ENCODE data around the gene AOAH.

AOAH gene

GRCh38 chr7:36535866-36536664, 188.2 kb downstream of the AOAH start:
- no peak overlapping the region for H3K4me2 ChIP-seq (ENCODE audit: low read depth, low read length)

GRCh38 chr7:36533717-36534116, 190.6 kb downstream of the AOAH start:
- Histone ChIP-seq H3K4me3 (ENCODE audit: low read length) (no peak overlapping the region), H3K27ac (ENCODE audit: low read length) (no peak overlapping the region), H3K9me3 (replicated peaks; ENCODE audit: insufficient read depth, low read length) (no peaks in the 10 kb centered on the region), H3K36me3 (replicated peaks; ENCODE audit: insufficient read depth, low read length) (no peaks in the 10 kb centered on the region), H3K4me1 (ENCODE audit: low read length) (no peaks in the 10 kb centered on the region), H3K9ac (ENCODE audit: low read length) (no peak overlapping the region), H3K9me2 (replicated peaks; ENCODE audit: insufficient read depth, low read length) (no peaks in the 10 kb centered on the region), H3K4me2 (ENCODE audit: low read depth, low read length) (no peak overlapping the region), H3K27me3 (replicated peaks; ENCODE audit: insufficient read depth, low read length) (no peaks in the 10 kb centered on the region), H2AFZ (ENCODE audit: low read length) (no peak overlapping the region), H3K79me2 (ENCODE audit: low read length) (no peaks in the 10 kb centered on the region), H4K20me1 (ENCODE audit: insufficient read depth, low read length) (no peaks in the 10 kb centered on the region), H3F3A (ENCODE audit: insufficient read depth, low read length) (no peaks in the 10 kb centered on the region)
- TF ChIP-seq EZH2phosphoT487 (IDR thresholded peaks at IDR 0.05; ENCODE audit: low read length) (no peak), EZH2 (optimal IDR thresholded peaks at IDR 0.05; ENCODE audit: low read depth, low read length) (no peak), CTCF (IDR thresholded peaks at IDR 0.05; ENCODE audit: low read length) (no peak)
- DNase-seq, result no peak

More at GRCh38 chr7:36535866-36536664, 188.2 kb downstream of the AOAH start:
- Histone ChIP-seq H3K9me2 (replicated peaks; ENCODE audit: insufficient read depth, low read length) (no peaks in the 10 kb centered on the region), H3F3A (ENCODE audit: insufficient read depth, low read length) (no peaks in the 10 kb centered on the region), H3K27ac (ENCODE audit: low read length) (no peak overlapping the region), H3K79me2 (ENCODE audit: low read length) (no peaks in the 10 kb centered on the region), H4K20me1 (ENCODE audit: insufficient read depth, low read length) (no peaks in the 10 kb centered on the region), H3K36me3 (replicated peaks; ENCODE audit: insufficient read depth, low read length) (no peaks in the 10 kb centered on the region), H3K9me3 (replicated peaks; ENCODE audit: insufficient read depth, low read length) (no peaks in the 10 kb centered on the region), H3K4me1 (ENCODE audit: low read length) (no peaks in the 10 kb centered on the region), H3K27me3 (replicated peaks; ENCODE audit: insufficient read depth, low read length) (no peaks in the 10 kb centered on the region), H2AFZ (ENCODE audit: low read length) (no peak overlapping the region), H3K9ac (ENCODE audit: low read length) (no peak overlapping the region), H3K4me3 (ENCODE audit: low read length) (no peak overlapping the region)
- TF ChIP-seq CTCF (IDR thresholded peaks at IDR 0.05; ENCODE audit: low read length) (no peak), EZH2 (optimal IDR thresholded peaks at IDR 0.05; ENCODE audit: low read depth, low read length) (no peak), EZH2phosphoT487 (IDR thresholded peaks at IDR 0.05; ENCODE audit: low read length) (no peak)
- no peak for DNase-seq

- H3K9me3 ChIP-seq (replicated peaks; ENCODE audit: insufficient read depth, low read length), result no peaks in the 10 kb centered on the region
- no peak overlapping the region for H3K27ac ChIP-seq (ENCODE audit: low read length)
- TF ChIP-seq EZH2phosphoT487 (IDR thresholded peaks at IDR 0.05; ENCODE audit: low read length) (no peak), EZH2 (optimal IDR thresholded peaks at IDR 0.05; ENCODE audit: low read depth, low read length) (no peak), CTCF (IDR thresholded peaks at IDR 0.05; ENCODE audit: low read length) (no peak)
- no peaks in the 10 kb centered on the region for H3K9me2 ChIP-seq (replicated peaks; ENCODE audit: insufficient read depth, low read length)
- H3K79me2 ChIP-seq (ENCODE audit: low read length), result no peaks in the 10 kb centered on the region
- H3K27me3 ChIP-seq (replicated peaks; ENCODE audit: insufficient read depth, low read length), result no peaks in the 10 kb centered on the region
- no peaks in the 10 kb centered on the region for H3F3A ChIP-seq (ENCODE audit: insufficient read depth, low read length)
- no peak overlapping the region for H3K4me3 ChIP-seq (ENCODE audit: low read length)
- H3K4me2 ChIP-seq (ENCODE audit: low read depth, low read length), result no peak overlapping the region
- no peaks in the 10 kb centered on the region for H4K20me1 ChIP-seq (ENCODE audit: insufficient read depth, low read length)
- H2AFZ ChIP-seq (ENCODE audit: low read length), result no peak overlapping the region
- no peak overlapping the region for H3K9ac ChIP-seq (ENCODE audit: low read length)
- no peaks in the 10 kb centered on the region for H3K36me3 ChIP-seq (replicated peaks; ENCODE audit: insufficient read depth, low read length)
- H3K4me1 ChIP-seq (ENCODE audit: low read length), result no peaks in the 10 kb centered on the region
- no peak for DNase-seq
Observed at GRCh38 chr7:36532981-36533499, 191.3 kb downstream of the AOAH start.
